IPS DF 6.9 (cell line): ENCODE measurements around the gene UBE2M.
A peak's percentile ranks its signal among the peaks of the same experiment; 100 is the strongest.
"Not testable (repeated sequence)": the region's sequence is repeated elsewhere in the genome, so short reads cannot be mapped to it uniquely, and the experiment has no call there.

Experiments
- DNase-seq: peaks from one replicate; pipeline ENCODE4 v3.0.0-alpha.2; 2013; ENCODE audit warnings: low read depth, low spot score
- H3K27ac ChIP-seq: one replicate; pipeline ENCODE4 v1.5.1; 2013; ENCODE audit warnings: low read length, control low read depth
- H3K27me3 ChIP-seq: 2 replicates; pipeline ENCODE4 v1.6.1; 2013; ENCODE audit warnings: mild to moderate bottlenecking, low read length; ENCODE audit not compliant: control insufficient read depth, insufficient read depth
- H3K36me3 ChIP-seq: 2 replicates; pipeline ENCODE4 v1.6.1; 2013; ENCODE audit warnings: low read length; ENCODE audit not compliant: control insufficient read depth, insufficient read depth
- H3K4me1 ChIP-seq: 2 replicates; pipeline ENCODE4 v1.6.1; 2013; ENCODE audit warnings: low read length; ENCODE audit not compliant: control insufficient read depth, insufficient read depth
- H3K4me3 ChIP-seq: 2 replicates; pipeline ENCODE4 v1.5.1; 2013; ENCODE audit warnings: mild to moderate bottlenecking, low read length
- H3K9me3 ChIP-seq: 2 replicates; pipeline ENCODE4 v1.6.1; 2013; ENCODE audit warnings: low read length, inconsistent platforms; ENCODE audit not compliant: control insufficient read depth, insufficient read depth
- WGBS: extraction: QIAGEN DNeasy Blood & Tissue Kit; methylation state at CpG from one replicate; pipeline ENCODE4 v1.1.7; 2013; ENCODE audit warnings: mixed read lengths, missing lambda C conversion rate; ENCODE audit not compliant: insufficient read length, insufficient coverage; 5-methylcytosine and 5-hydroxymethylcytosine counted together

Gene UBE2M

DNA sequence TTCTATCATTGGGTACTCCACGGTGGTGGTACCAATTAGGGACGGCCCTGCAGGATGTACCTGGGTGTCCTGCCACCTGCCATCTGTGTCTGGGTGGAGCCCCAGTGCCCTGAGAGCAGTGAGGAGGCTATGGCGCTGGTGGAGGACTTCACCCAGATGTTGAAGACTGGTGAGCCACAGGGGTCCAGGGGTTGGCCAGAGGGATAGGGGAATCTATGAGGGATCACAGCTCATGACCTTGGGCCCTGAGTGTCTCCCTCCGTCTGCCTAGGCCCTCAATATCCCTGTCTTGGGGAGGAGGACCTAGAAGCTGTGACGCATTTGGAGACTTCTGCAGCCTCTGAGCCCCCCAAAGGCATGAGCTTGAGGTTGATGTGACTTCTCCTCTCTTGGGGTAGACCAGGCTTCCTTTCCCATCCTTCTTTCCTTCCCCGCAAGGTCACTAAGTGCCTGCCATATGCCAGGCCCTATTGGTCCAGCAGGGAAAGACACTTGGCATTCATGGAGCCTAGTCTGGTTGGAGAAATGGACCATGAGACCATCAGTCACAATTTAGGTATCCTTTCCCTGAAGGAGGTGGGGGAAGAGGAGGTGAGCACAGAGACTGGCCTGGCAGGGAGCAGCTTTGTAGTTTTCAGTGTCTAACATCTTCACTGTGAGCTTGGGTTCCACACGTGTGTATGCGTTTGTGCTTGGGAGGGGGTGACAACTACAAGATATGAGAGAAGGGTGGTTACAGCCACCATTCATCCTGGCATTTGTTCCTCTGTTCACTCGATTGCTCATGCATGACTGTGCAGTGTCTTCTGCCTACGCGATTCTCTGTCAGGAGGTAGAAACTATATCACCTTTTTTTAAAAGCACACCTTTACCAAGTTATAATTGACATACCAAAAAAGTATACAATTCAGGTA, 19.9 kb upstream of the UBE2M start:
- no peak overlapping the region for H3K27ac ChIP-seq

DNA sequence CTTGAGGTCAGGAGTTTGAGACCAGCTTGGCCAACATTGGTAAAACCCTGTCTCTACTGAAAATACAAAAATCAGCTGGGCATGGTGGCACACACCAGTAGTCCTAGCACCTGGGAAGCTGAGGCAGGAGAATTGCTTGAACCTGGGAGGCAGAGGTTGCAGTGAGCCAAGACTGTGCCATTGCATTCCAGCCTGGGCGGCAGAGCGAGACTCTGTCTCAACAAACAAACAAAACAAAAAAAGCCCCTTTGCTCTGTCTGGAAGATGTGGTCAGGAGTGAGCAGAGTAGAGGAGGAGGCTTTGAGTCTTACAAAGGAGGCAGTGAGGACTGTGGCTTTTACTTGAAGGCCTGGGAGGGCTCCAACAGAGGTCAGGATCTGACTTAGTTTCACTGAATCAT, 19.2 kb upstream of the UBE2M start:
- H3K9me3 ChIP-seq, H3K4me3 ChIP-seq, H3K4me1 ChIP-seq, H3K27me3 ChIP-seq, H3K27ac ChIP-seq, H3K36me3 ChIP-seq, DNase-seq: not testable (repeated sequence)
- no CpG with 5 or more reads among the region's 2 CpGs for WGBS

More for the DNA sequence above, 19.9 kb upstream of the UBE2M start:
- no CpG with 5 or more reads among the region's 11 CpGs for WGBS
- H3K36me3 ChIP-seq, result no peaks in the 10 kb centered on the region
- H3K4me3 ChIP-seq, result no peak overlapping the region
- DNase-seq, result no peak
- no peaks in the 10 kb centered on the region for H3K4me1 ChIP-seq
- no peaks in the 10 kb centered on the region for H3K27me3 ChIP-seq
- no peaks in the 10 kb centered on the region for H3K9me3 ChIP-seq

DNA sequence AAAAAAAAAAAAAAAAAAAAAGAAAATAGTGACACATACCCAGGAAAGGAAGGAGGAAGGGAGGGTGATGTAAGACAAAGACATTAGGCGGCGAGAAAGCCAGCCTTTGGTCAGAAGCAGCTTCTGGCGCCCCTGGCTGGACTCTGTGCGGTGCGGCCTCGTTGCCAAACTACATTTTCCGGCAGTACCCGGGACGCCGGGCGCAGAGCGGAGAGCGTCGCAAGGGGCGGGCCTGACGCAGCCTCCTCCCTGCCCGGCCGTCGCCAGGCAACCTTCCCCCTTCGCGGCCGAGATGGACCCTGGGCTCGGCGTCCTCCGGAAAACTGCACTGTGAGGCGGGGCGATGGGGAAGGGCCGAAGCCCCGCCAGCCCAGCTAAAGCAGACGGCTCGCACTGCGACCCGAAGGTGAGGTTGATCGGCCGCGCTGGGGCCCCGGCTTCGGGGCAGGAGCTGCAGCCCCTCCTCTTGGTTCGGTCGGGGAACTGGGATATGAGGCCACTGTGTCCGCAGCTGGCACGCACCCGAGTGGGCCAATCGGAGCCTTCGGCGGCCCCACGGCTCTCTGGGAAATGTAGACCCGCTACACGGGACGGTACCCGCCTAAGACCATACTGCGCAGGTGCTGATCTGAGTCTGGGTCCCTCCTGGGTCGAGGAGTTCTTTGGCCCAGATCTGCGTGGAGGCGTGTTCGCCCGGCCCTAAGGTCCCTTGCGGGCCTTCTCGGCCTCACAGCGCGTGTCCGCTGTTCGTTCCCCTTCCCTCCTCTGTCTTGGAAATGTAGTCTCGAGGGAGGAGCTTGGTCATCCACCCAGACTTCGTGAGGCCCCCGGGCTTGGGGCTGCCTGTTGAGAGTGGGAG, 17.0 kb upstream of the UBE2M start:
- Histone ChIP-seq H3K4me3 (peak overlapping the region; percentile 78), H3K27ac (no peak overlapping the region), H3K27me3 (no peaks in the 10 kb centered on the region), H3K36me3 (peaks cover 9% of the 10 kb centered on the region), H3K4me1 (no peaks in the 10 kb centered on the region), H3K9me3 (no peaks in the 10 kb centered on the region)
- peak; percentile 70 for DNase-seq
- WGBS, result no CpG with 5 or more reads among the region's 66 CpGs

DNA sequence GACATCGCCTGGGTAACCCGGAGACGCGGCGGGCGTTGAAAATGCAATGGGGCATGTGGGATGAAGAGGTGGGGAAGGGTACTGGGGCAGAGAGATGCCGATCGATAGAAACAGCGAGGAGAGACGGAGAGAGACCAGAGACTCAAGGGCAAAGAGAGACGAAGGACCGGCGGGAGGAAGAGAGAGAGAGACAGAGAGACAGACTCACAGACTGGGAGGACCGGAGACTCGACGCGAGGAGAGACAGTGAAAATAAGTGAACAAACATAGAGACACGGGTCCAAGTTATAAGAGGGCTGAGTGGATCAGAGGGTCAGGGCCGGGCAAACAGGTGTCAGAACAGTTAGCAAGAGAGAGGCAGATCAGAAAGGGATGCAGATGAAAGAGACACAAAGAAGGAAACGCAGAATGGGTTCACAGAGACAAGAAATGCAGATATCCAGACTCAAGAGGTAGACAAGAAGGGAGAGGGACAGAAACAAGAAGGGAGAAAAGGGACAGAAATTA, 15.3 kb upstream of the UBE2M start:
- Histone ChIP-seq H3K27ac (no peak overlapping the region), H3K4me1 (no peaks in the 10 kb centered on the region)

DNA sequence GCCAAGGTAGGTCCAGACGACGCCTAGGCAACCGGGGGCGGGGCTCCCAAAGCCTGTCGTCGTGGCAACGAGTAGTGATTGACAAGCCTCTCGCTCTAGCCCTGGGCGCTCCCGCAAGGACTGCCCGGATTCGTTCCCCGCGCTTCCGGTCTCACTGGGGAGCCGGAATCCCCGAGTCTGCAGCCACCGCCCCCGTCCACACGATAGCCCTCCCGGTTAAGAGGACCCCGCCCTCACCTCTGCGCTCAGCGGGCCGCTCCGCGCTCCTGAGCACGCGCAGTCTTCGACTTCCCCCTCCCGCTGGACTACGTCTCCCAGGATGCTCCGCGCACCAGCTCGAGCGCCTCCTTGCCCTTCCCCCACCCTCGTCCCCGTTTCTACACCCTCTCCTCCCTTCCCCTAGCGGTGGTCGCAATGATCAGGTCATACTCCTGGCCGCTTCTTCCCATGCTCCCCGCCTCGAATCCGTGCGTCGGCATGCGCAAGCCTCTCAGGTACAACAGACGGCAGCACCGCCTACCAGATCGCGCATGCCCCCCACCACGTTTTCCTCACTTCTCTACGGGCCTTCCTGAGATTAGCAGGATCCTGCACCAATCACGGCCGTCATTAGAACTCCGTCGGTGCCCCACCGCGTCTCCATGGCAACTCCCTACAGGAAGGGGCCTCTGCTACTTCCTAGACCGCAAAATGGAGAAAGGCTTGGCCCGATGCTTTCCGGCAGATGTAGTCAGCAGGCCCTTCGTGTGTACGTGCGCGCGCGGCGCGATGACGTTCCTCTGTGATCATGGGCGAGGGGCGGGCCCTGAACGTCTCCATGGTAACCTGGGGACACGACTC, 14.6 kb upstream of the UBE2M start, which contains the start of gene MZF1:
Gene MZF1, minus strand, starts transcription at position 518 of the 840 bp plus-strand sequence. CDS start 1,946 bp downstream, outside the sequence.
- peak; percentile 99 for DNase-seq
- H3K36me3 ChIP-seq, result peaks cover 9% of the 10 kb centered on the region
- no CpG with 5 or more reads among the region's 75 CpGs for WGBS

More for the DNA sequence above, 15.3 kb upstream of the UBE2M start:
- no peak for DNase-seq
- Histone ChIP-seq H3K36me3 (peaks cover 9% of the 10 kb centered on the region), H3K9me3 (no peaks in the 10 kb centered on the region), H3K27me3 (no peaks in the 10 kb centered on the region), H3K4me3 (peak overlapping the region; percentile 2; the same call in 1 of the 2 replicates)
- WGBS, result no CpG with 5 or more reads among the region's 20 CpGs

DNA sequence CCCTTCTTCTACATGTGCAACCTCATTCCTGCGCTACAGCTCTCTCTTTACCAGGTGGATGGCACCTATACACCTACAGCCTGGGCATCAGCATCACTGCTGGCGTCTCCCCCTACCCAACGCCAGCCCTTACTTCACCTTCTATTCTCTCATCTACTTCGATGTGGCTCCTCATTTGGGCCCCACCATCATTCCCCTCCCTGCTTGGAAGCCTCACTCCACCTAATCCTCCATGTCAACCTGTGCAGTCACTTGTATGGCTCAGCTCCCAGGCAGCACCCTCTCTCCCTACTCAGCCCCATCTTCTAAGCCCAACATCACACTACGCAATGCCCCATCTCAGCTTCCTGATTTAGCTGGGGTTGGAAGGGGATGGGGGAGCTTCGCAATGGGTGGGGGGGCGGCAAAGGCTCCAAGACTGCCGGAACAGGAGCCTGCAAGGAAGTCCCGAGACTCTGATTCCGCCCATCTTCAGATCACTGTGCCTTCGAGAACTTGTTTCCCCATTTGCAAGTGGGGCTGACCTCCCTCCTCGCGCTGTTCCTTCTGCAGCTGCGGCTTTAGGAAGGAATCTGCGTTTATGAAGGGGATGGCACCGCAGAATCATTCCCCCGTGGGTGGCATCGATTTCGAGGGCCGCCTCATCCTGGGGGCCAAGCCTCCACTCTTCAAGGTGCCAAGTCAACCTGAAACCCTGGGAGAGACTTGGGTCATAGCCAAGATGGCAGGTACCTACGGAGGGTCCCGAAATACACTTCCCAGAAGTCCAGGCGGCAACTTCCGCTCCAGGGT, 13.8 kb upstream of the UBE2M start:
- no peak overlapping the region for H3K27ac ChIP-seq
- H3K36me3 ChIP-seq, result peaks cover 9% of the 10 kb centered on the region
- H3K4me3 ChIP-seq, result peak overlapping the region; percentile 4; the same call in 1 of the 2 replicates
- no peaks in the 10 kb centered on the region for H3K4me1 ChIP-seq
- no CpG with 5 or more reads among the region's 24 CpGs for WGBS
- H3K27me3 ChIP-seq, result no peaks in the 10 kb centered on the region
- no peaks in the 10 kb centered on the region for H3K9me3 ChIP-seq
- DNase-seq, result no peak

More for the DNA sequence above, 14.6 kb upstream of the UBE2M start, which contains the start of gene MZF1:
- H3K4me3 ChIP-seq, result peak within 1 kb of the TSS; percentile 64; the same call in 1 of the 2 replicates
- no peaks in the 10 kb centered on the region for H3K27me3 ChIP-seq
- H3K4me1 ChIP-seq, result no peaks in the 10 kb centered on the region
- H3K27ac ChIP-seq, result no peak within 1 kb of the TSS
- H3K9me3 ChIP-seq, result no peaks in the 10 kb centered on the region

DNA sequence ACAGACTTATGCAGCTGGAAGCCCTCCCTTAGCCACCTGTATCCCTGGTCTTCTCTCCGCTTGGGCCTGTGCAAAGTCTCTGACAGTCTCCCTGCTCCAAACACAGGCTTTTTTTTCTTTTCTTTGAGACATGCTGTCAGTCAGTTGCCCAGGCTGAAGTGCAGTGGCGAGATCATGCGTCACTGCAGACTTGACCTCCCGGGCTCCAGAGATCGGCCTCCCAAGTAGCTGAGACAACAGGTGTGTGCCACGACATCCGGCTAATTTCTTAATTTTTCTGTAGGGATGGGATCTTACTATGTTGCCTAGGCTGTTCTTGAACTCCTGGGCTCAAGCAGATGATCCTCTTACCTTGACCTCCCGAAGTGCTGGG, 13.2 kb upstream of the UBE2M start:
- Histone ChIP-seq H3K27me3 (no peaks in the 10 kb centered on the region), H3K4me3 (no peak overlapping the region), H3K27ac (no peak overlapping the region), H3K9me3 (no peaks in the 10 kb centered on the region), H3K4me1 (no peaks in the 10 kb centered on the region), H3K36me3 (peaks cover 9% of the 10 kb centered on the region)
- no CpG with 5 or more reads among the region's 8 CpGs for WGBS
- DNase-seq, result no peak

DNA sequence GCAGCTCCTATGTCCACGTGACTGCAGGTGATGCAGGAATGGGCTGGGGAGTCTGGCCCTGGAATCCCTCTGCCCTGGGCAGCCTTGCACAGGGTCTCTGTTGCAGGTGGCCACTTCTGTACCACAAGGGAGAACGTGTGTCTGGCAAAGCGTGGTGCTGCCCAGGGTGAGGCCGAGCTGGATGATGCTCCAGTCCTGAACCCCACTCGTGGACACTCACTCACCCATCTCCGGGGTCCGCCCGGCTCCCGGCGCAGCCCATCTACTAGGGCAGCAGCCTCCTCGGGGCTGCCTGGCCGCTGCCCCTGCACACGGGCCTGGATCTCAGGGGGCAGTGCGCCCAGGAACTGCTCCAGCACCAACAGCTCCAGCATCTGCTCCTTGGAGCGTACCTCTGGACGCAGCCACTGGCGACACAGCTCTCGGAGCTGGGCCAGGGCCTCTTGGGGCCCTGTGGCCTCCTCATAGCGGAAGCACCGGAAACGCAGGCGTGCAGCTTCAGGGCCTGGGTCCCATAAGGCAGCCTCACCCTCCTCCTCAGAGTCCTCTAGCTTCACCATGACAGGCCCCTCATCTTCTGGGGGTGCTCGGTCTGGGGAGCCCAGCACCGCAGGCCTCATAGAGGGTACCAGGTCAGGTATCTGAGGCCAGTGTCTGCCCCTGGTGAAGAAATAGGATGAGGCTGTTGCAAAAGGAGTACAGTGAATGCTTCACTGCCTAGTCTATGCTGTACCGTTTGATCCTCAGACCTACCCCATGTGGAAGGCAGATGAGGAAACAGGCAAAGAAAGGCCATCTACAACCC, 12.6 kb upstream of the UBE2M start:
- DNase-seq, result no peak
- peaks cover 9% of the 10 kb centered on the region for H3K36me3 ChIP-seq
- H3K4me3 ChIP-seq, result no peak overlapping the region
- H3K27ac ChIP-seq, result no peak overlapping the region
- no peaks in the 10 kb centered on the region for H3K4me1 ChIP-seq
- no peaks in the 10 kb centered on the region for H3K9me3 ChIP-seq
- WGBS, result no CpG with 5 or more reads among the region's 25 CpGs
- no peaks in the 10 kb centered on the region for H3K27me3 ChIP-seq
